Type B pancreatic cell (in vitro differentiated cells): ENCODE data around the gene GDI2. TPM values are rescaled to one million over a fixed set of nuclear protein-coding genes. Genes with fewer than 3 reads are reported as not detected.

Experiments used
- DNase-seq: peaks from one replicate; pipeline ENCODE4 v3.0.0; 2021; ENCODE audit warnings: mixed read lengths; ENCODE audit not compliant: unreplicated experiment; ENCODE audit errors: extremely low spot score
- H3K27ac Mint-ChIP-seq: 2 replicates; pipeline ENCODE4 v1.8.0; 2021; ENCODE audit warnings: mild to moderate bottlenecking, mixed read lengths
- H3K27me3 Mint-ChIP-seq: 2 replicates; pipeline ENCODE4 v1.8.0; 2021; ENCODE audit warnings: mixed read lengths
- H3K36me3 Mint-ChIP-seq: 2 replicates; pipeline ENCODE4 v1.8.0; 2021; ENCODE audit warnings: mixed read lengths
- H3K4me1 Mint-ChIP-seq: one replicate; pipeline ENCODE4 v1.8.0; 2021; ENCODE audit warnings: mixed read lengths; ENCODE audit not compliant: unreplicated experiment
- H3K4me3 Mint-ChIP-seq: 2 replicates; pipeline ENCODE4 v1.8.0; 2021; ENCODE audit warnings: mild to moderate bottlenecking, mixed read lengths
- H3K9me3 Mint-ChIP-seq: 2 replicates; pipeline ENCODE4 v1.8.0; 2021; ENCODE audit warnings: mixed read lengths
- CTCF ChIP-seq: fragments of 200-600 bp; sonication (generic); conservative IDR thresholded peaks from 2 replicates; pipeline ENCODE4 v1.5.0; 2021; ENCODE audit warnings: antibody characterized with exemption, mild to moderate bottlenecking
- total RNA-seq: library from RNA; stranded (reverse); gene quantifications from 2 replicates; pipeline ENCODE4 v1.2.1, GENCODE V29; 2021; ENCODE audit warnings: low replicate concordance

Gene GDI2
- total RNA-seq, 1 donor from 2014 or later = 245 TPM

GRCh38 chr10:5723692-5724091 is 89.5 kb downstream of the GDI2 start:
- H3K36me3 Mint-ChIP-seq = peaks cover 29% of the 10 kb centered on the region
- H3K4me3 Mint-ChIP-seq = no peak overlapping the region
- H3K4me1 Mint-ChIP-seq = no peaks in the 10 kb centered on the region
- no peak overlapping the region for H3K27ac Mint-ChIP-seq
- no peaks in the 10 kb centered on the region for H3K9me3 Mint-ChIP-seq
- no peak for DNase-seq
- H3K27me3 Mint-ChIP-seq = no peaks in the 10 kb centered on the region
- no peak for TF ChIP-seq CTCF

DNA sequence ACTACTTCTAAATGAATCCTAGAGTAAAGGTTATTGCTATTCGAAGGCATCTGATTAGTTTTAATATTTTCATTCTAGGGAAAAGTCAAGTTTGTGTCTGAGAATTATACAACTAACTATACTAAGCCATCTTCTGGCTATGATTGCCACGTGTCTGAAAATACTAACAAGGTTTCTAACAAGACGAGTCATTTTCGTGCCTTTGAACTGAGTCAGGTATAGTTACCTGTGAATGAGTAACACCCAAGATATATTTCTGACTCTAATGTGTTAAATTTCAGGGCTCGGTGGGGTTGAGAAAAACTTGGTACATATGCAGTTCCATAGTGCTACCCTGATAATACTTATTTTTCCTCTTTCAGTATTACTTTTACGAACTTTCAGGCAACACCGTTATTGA is 93.1 kb downstream of the GDI2 start:
- H3K27me3 Mint-ChIP-seq = no peaks in the 10 kb centered on the region
- no peak for DNase-seq
- TF ChIP-seq CTCF = no peak
- H3K4me3 Mint-ChIP-seq = no peak overlapping the region
- no peak overlapping the region for H3K27ac Mint-ChIP-seq
- peaks cover 3% of the 10 kb centered on the region for H3K9me3 Mint-ChIP-seq
- peaks cover 22% of the 10 kb centered on the region for H3K36me3 Mint-ChIP-seq
- no peaks in the 10 kb centered on the region for H3K4me1 Mint-ChIP-seq

- Mint-ChIP-seq H3K4me3 (no peak overlapping the region), H3K9me3 (peaks cover 4% of the 10 kb centered on the region), H3K27ac (no peak overlapping the region), H3K4me1 (no peaks in the 10 kb centered on the region), H3K36me3 (peaks cover 23% of the 10 kb centered on the region), H3K27me3 (no peaks in the 10 kb centered on the region)
- no peak for DNase-seq
- TF ChIP-seq CTCF = no peak
Observed at GRCh38 chr10:5719546-5719945, 93.7 kb downstream of the GDI2 start.

Other genes with a start within 250 kb of the GDI2 start
- gene ASB13, start 146.8 kb downstream of the GDI2 start, total RNA-seq = 13.9 and 28.2 TPM in 2 replicates
- gene TASOR2, start 128.6 kb downstream of the GDI2 start, total RNA-seq = 64.1 and 70.1 TPM in 2 replicates
- gene ANKRD16, start 76.5 kb upstream of the GDI2 start, total RNA-seq = 6.7 and 15.3 TPM in 2 replicates
- gene FBH1, start 76.8 kb upstream of the GDI2 start, total RNA-seq = 73.0 TPM in 2 replicates
- gene IL15RA, start 164.1 kb upstream of the GDI2 start, total RNA-seq = 1.4 and 3.7 TPM in 2 replicates
- gene IL2RA, start 248.9 kb upstream of the GDI2 start, total RNA-seq = not detected in 2 replicates